Measurements from ENCODE around the gene OR8I2.
"Not testable (repeated sequence)": the region's sequence is repeated elsewhere in the genome, so short reads cannot be mapped to it uniquely, and the experiment has no call there.

Gene OR8I2

GRCh38 chr11:56093008-56093407, at the start of gene OR8I2:
OR8I2 (plus strand) TSS chr11:56093308; CDS start chr11:56093308, 0 bp downstream.
- DNase-seq (ENCODE audit: low read depth) = no peak
- TF ChIP-seq, protein P1, sequence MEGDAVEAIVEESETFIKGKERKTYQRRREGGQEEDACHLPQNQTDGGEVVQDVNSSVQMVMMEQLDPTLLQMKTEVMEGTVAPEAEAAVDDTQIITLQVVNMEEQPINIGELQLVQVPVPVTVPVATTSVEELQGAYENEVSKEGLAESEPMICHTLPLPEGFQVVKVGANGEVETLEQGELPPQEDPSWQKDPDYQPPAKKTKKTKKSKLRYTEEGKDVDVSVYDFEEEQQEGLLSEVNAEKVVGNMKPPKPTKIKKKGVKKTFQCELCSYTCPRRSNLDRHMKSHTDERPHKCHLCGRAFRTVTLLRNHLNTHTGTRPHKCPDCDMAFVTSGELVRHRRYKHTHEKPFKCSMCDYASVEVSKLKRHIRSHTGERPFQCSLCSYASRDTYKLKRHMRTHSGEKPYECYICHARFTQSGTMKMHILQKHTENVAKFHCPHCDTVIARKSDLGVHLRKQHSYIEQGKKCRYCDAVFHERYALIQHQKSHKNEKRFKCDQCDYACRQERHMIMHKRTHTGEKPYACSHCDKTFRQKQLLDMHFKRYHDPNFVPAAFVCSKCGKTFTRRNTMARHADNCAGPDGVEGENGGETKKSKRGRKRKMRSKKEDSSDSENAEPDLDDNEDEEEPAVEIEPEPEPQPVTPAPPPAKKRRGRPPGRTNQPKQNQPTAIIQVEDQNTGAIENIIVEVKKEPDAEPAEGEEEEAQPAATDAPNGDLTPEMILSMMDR (IDR thresholded peaks at IDR 0.05; ENCODE audit: low read depth, low read length, missing control alignments) = no peak
- H3K4me3 ChIP-seq (ENCODE audit: low read depth, low read length) = no peak within 1 kb of the TSS

GRCh38 chr11:56045538-56045937, 47.6 kb upstream of the OR8I2 start:
- DNase-seq (ENCODE audit: low read depth) = no peak
- no peak overlapping the region for H3K4me3 ChIP-seq (ENCODE audit: low read depth, low read length)
- TF ChIP-seq, protein P1 (IDR thresholded peaks at IDR 0.05; ENCODE audit: low read depth, low read length, missing control alignments) = no peak

GRCh38 chr11:56048480-56048879, 44.6 kb upstream of the OR8I2 start:
- DNase-seq (ENCODE audit: low read depth) = no peak
- TF ChIP-seq, protein P1 (IDR thresholded peaks at IDR 0.05; ENCODE audit: low read depth, low read length, missing control alignments) = no peak
- H3K4me3 ChIP-seq (ENCODE audit: low read depth, low read length) = no peak overlapping the region

- TF ChIP-seq, protein P1 (IDR thresholded peaks at IDR 0.05; ENCODE audit: low read depth, low read length, missing control alignments) = no peak
- no peak for DNase-seq (ENCODE audit: low read depth)
- H3K4me3 ChIP-seq (ENCODE audit: low read depth, low read length) = no peak overlapping the region
Observed at GRCh38 chr11:56049487-56049886, 43.6 kb upstream of the OR8I2 start.

GRCh38 chr11:56056366-56056765, 36.7 kb upstream of the OR8I2 start:
- H3K4me3 ChIP-seq (ENCODE audit: low read depth, low read length) = not testable (repeated sequence)

DNA sequence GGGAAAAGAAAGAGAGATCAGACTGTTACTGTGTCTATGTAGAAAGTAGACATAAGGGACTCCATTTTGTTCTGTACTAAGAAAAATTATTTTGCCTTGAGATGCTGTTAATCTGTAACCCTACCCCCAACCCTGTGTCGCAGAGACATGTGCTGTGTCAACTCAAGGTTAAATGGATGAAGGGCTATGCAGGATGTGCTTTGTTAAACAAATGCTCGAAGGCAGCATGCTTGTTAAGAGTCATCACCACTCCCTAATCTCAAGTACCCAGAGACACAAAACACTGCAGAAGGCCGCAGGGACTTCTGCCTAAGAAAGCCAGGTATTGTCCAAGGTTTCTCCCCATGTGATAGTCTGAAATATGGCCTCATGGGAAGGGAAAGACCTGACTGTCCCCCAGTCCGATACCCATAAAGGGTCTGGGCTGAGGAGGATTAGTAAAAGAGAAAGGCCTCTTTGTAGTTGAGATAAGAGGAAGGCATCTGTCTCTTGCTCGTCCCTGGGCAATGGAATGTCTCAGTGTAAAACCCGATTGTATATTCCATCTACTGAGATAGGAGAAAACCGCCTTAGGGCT, 35.4 kb upstream of the OR8I2 start:
- DNase-seq (ENCODE audit: low read depth); H3K4me3 ChIP-seq (ENCODE audit: low read depth, low read length): not testable (repeated sequence)

More at GRCh38 chr11:56056366-56056765, 36.7 kb upstream of the OR8I2 start:
- not testable (repeated sequence) for DNase-seq (ENCODE audit: low read depth)

GRCh38 chr11:56058260-56058780, 34.8 kb upstream of the OR8I2 start:
- H3K4me3 ChIP-seq (ENCODE audit: low read depth, low read length); DNase-seq (ENCODE audit: low read depth): not testable (repeated sequence)

DNA sequence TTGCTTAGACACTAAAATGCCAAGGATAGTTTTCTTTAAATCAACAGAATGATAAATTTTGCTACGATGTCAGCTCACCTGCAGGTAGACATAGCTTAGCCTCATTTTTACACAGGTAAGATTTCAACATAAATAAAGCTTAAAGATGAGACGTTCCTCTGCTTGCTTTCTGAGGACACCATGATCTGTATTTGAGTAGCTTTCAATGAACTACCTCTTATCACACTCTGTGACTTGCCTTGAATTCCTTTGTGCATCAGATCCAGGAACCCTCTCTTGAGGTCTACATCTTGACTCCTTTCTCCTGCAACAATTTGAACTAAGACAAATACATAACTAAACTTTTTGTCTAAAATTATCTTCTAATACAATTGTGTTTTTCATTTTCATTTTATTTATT, 26.1 kb upstream of the OR8I2 start:
- TF ChIP-seq, protein P1 (IDR thresholded peaks at IDR 0.05; ENCODE audit: low read depth, low read length, missing control alignments) = no peak

More for the DNA sequence above, 26.1 kb upstream of the OR8I2 start:
- no peak overlapping the region for H3K4me3 ChIP-seq (ENCODE audit: low read depth, low read length)
- no peak for DNase-seq (ENCODE audit: low read depth)

Measured in GM12864 (cell line).